H54 (cell line): ENCODE data around the gene OR6S1.
"Not testable (repeated sequence)": the region's sequence is repeated elsewhere in the genome, so short reads cannot be mapped to it uniquely, and the experiment has no call there.

Experiments used
- DNase-seq: peaks from one replicate; pipeline ENCODE4 v3.0.0; 2011; ENCODE audit warnings: low spot score, mixed read lengths; ENCODE audit not compliant: insufficient read length
- FAIRE-seq: peaks from 3 replicates; lab custom pipeline; 2011; peaks lifted over from hg19 to GRCh38; lab: Jason Lieb, UNC
- POLR2A ChIP-seq: IDR thresholded peaks from 2 replicates; pipeline ENCODE4 v1.6.1; 2011; ENCODE audit warnings: low read depth, mild to moderate bottlenecking, low read length

The OR6S1 gene

GRCh38 chr14:20631023-20631879 is 10.2 kb downstream of the OR6S1 start:
- FAIRE-seq (no peak), DNase-seq (no peak)
- TF ChIP-seq POLR2A = no peak

GRCh38 chr14:20630340-20631022 is 11.0 kb downstream of the OR6S1 start:
- FAIRE-seq (no peak), DNase-seq (no peak)
- no peak for TF ChIP-seq POLR2A

GRCh38 chr14:20628063-20628854 is 13.2 kb downstream of the OR6S1 start:
- TF ChIP-seq POLR2A = no peak
- no peak for FAIRE-seq
- no peak for DNase-seq

- DNase-seq = no peak
- FAIRE-seq = no peak
- TF ChIP-seq POLR2A = no peak
Measured at GRCh38 chr14:20627346-20628027, 14.0 kb downstream of the OR6S1 start.

GRCh38 chr14:20626274-20626673 is 15.2 kb downstream of the OR6S1 start:
- no peak for DNase-seq
- no peak for TF ChIP-seq POLR2A
- no peak for FAIRE-seq

GRCh38 chr14:20624495-20625070 is 16.9 kb downstream of the OR6S1 start:
- DNase-seq = no peak
- no peak for TF ChIP-seq POLR2A
- FAIRE-seq = no peak

- FAIRE-seq (no peak), DNase-seq (no peak)
- TF ChIP-seq POLR2A = no peak
Measured at GRCh38 chr14:20623798-20624197, 17.7 kb downstream of the OR6S1 start.

GRCh38 chr14:20622816-20623291 is 18.6 kb downstream of the OR6S1 start:
- DNase-seq (no peak), FAIRE-seq (no peak)
- TF ChIP-seq POLR2A = no peak

- no peak for TF ChIP-seq POLR2A
- no peak for FAIRE-seq
- no peak for DNase-seq
Measured at GRCh38 chr14:20620798-20621478, 20.6 kb downstream of the OR6S1 start.

- FAIRE-seq, DNase-seq: not testable (repeated sequence)
Measured at GRCh38 chr14:20619688-20620087, 21.8 kb downstream of the OR6S1 start.

- no peak for FAIRE-seq
- DNase-seq = no peak
- TF ChIP-seq POLR2A = no peak
Measured at GRCh38 chr14:20618271-20618749, 23.2 kb downstream of the OR6S1 start.

- TF ChIP-seq POLR2A = no peak
- FAIRE-seq = no peak
Measured at GRCh38 chr14:20617138-20618003, 24.1 kb downstream of the OR6S1 start.

More at GRCh38 chr14:20617138-20618003, 24.1 kb downstream of the OR6S1 start:
- no peak for DNase-seq
